Measurements from ENCODE around the gene TSPAN16.
"Not testable (repeated sequence)": the region's sequence is repeated elsewhere in the genome, so short reads cannot be mapped to it uniquely, and the experiment has no call there.

DNA sequence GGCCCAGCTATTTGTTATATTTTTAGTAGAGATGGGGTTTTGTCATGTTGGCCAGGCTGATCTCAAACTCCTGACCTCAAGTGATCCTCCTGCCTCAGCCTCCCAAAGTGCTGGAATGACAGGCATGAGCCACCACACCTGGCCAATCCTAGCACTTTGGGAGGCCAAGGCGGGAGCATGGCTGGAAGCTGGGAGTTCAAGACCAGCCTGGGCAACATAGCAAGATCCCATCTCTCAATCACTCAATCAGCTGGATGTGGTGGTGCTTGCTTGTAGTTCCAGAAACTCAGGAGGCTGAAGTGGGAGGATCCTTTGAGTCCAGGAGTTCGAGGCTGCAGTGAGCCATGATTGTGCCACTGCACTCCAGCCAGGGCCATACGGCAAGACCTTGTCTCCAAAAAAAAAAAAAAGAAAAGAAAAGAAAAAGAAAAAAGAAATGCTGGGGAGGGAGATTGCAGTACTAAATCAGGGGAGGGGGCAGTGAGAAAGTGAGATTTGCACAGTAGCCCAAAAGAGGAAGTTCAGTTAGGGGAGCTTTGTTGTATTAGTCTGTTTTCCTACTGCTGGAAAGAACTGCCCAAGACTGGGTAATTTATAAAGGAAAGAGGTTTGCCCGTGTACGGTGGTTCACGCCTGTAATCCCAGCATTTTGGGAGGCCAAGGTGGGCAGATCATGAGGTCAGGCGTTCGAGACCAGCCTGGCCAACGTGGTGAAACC, 24.5 kb downstream of the TSPAN16 start:
- TF ChIP-seq CTCF (IDR thresholded peaks at IDR 0.05); PRDM15 (CRISPR knock-in tag; IDR thresholded peaks at IDR 0.05); SP1 (CRISPR knock-in tag; conservative IDR thresholded peaks at IDR 0.05); NR2C2 (CRISPR knock-in tag; IDR thresholded peaks at IDR 0.05); CREM (CRISPR knock-in tag; IDR thresholded peaks at IDR 0.05); ZNF512 (CRISPR knock-in tag; IDR thresholded peaks at IDR 0.05; ENCODE audit: borderline replicate concordance); TCF7 (CRISPR knock-in tag; IDR thresholded peaks at IDR 0.05; ENCODE audit: low read depth); CBFB (CRISPR knock-in tag; IDR thresholded peaks at IDR 0.05; ENCODE audit: low read depth); PRRX2 (CRISPR knock-in tag; IDR thresholded peaks at IDR 0.05); KAT7 (CRISPR knock-in tag; IDR thresholded peaks at IDR 0.05; ENCODE audit: borderline replicate concordance); ATF6 (CRISPR knock-in tag; IDR thresholded peaks at IDR 0.05): not testable (repeated sequence)
- TF ChIP-seq, protein P1, sequence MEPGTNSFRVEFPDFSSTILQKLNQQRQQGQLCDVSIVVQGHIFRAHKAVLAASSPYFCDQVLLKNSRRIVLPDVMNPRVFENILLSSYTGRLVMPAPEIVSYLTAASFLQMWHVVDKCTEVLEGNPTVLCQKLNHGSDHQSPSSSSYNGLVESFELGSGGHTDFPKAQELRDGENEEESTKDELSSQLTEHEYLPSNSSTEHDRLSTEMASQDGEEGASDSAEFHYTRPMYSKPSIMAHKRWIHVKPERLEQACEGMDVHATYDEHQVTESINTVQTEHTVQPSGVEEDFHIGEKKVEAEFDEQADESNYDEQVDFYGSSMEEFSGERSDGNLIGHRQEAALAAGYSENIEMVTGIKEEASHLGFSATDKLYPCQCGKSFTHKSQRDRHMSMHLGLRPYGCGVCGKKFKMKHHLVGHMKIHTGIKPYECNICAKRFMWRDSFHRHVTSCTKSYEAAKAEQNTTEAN (CRISPR knock-in tag; IDR thresholded peaks at IDR 0.05): not testable (repeated sequence)
- TF ChIP-seq, protein P2, sequence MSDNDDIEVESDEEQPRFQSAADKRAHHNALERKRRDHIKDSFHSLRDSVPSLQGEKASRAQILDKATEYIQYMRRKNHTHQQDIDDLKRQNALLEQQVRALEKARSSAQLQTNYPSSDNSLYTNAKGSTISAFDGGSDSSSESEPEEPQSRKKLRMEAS (CRISPR knock-in tag; IDR thresholded peaks at IDR 0.05): not testable (repeated sequence)

All from WTC11 (cell line).